Sigmoid colon (tissue), 7 donors: ENCODE measurements around the gene REC114. TPM values are rescaled to one million over a fixed set of nuclear protein-coding genes. Genes with fewer than 3 reads are reported as not detected.

ENCODE experiments used
- DNase-seq: peaks from one replicate; pipeline ENCODE4 v3.0.0-alpha.2; 2019
- H3K27ac ChIP-seq, 4 donors: fragments of 200-600 bp; sonication (generic); one replicate each; pipeline ENCODE4 v1.5.1; 2016 to 2019; ENCODE audit warnings: mild to moderate bottlenecking in 1 of 4
- H3K27me3 ChIP-seq, 3 donors: fragments of 200-600 bp; sonication (generic); one replicate each; pipeline ENCODE4 v1.5.1; 2019; ENCODE audit warnings: mild to moderate bottlenecking in 1 of 3
- H3K36me3 ChIP-seq, 4 donors: fragments of 200-600 bp; sonication (generic); one replicate each; pipeline ENCODE4 v1.5.1; 2016 to 2019
- H3K4me1 ChIP-seq, 4 donors: fragments of 200-600 bp; sonication (generic); one replicate each; pipeline ENCODE4 v1.5.1; 2017 to 2019
- H3K4me3 ChIP-seq, 4 donors: fragments of 200-600 bp; sonication (generic); one replicate each; pipeline ENCODE4 v1.5.1; 2017 to 2019; ENCODE audit warnings: mild to moderate bottlenecking in 2 of 4, moderate library complexity in 1 of 4
- H3K9me3 ChIP-seq, 4 donors: fragments of 200-600 bp in 3 of 4; sonication (generic) in 3 of 4; one replicate each; pipeline versions ENCODE4 v1.5.1 to v1.6.1; 2013 to 2019
- EP300 ChIP-seq, 4 donors: sonication (generic); formaldehyde crosslinking; IDR thresholded peaks; one replicate each; pipeline ENCODE4 v1.6.1; 2017; ENCODE audit warnings: antibody characterized with exemption in 4 of 4
- POLR2A ChIP-seq, 2 donors: fragments of 450-650 bp; IDR thresholded peaks; one replicate each; pipeline ENCODE4 v1.6.1; 2016; ENCODE audit warnings: antibody characterized with exemption in 2 of 2, mild to moderate bottlenecking in 2 of 2, moderate library complexity in 2 of 2
- POLR2AphosphoS5 ChIP-seq, 4 donors: sonication (generic); formaldehyde crosslinking; IDR thresholded peaks; one replicate each; pipeline ENCODE4 v1.6.1; 2017; ENCODE audit warnings: antibody characterized with exemption in 4 of 4
- WGBS, 2 donors: extraction: QIAGEN DNeasy Blood & Tissue Kit; methylation state at CpG; one replicate each; pipeline ENCODE4 v1.1.7; 2013; 5-methylcytosine and 5-hydroxymethylcytosine counted together
- intact Hi-C: fragments of 100-400 bp; cut with DNase I; formaldehyde crosslinking; loops from one replicate; pipeline ENCODE4 v1.15.1; 2023
- polyA plus RNA-seq, 3 donors: library from polyadenylated mRNA; stranded (reverse); fragments of 200-250 nt; gene quantifications; one replicate each; pipeline ENCODE4 v1.2.3, GENCODE V29; 2013
- total RNA-seq, 4 donors: library from RNA; depleted of rRNA; stranded (reverse); fragments of >200 nt; gene quantifications; one replicate each; pipeline ENCODE4 v1.1.0, GENCODE V29; 2016
- TF ChIP-seq, protein P1 (sequence below), 4 experiments: fragments of 450-650 bp in 3 of 4; fragments of 200-600 bp in 1 of 4; IDR thresholded peaks; one replicate each; pipeline ENCODE4 v1.5.1; 2016 to 2019; ENCODE audit warnings: antibody characterized with exemption in 4 of 4, mild to moderate bottlenecking in 3 of 4, moderate library complexity in 2 of 4
- donor health status: healthy with polysubstance abuse.
- donor health status: Bipolar disorder and iron deficiency.
- donor health status: healthy.

REC114 gene
- total and polyA plus RNA-seq, 7 donors, result not detected

- H3K36me3 ChIP-seq, result peaks cover 21 to 93% (median 39%) of the 10 kb centered on the region in 4 donors
- H3K27ac ChIP-seq, result peak overlapping the region in 1 of 4 donors; percentile 6
- DNase-seq, result no peak
- intact Hi-C loops, result no loop called here
- TF ChIP-seq, protein P1, sequence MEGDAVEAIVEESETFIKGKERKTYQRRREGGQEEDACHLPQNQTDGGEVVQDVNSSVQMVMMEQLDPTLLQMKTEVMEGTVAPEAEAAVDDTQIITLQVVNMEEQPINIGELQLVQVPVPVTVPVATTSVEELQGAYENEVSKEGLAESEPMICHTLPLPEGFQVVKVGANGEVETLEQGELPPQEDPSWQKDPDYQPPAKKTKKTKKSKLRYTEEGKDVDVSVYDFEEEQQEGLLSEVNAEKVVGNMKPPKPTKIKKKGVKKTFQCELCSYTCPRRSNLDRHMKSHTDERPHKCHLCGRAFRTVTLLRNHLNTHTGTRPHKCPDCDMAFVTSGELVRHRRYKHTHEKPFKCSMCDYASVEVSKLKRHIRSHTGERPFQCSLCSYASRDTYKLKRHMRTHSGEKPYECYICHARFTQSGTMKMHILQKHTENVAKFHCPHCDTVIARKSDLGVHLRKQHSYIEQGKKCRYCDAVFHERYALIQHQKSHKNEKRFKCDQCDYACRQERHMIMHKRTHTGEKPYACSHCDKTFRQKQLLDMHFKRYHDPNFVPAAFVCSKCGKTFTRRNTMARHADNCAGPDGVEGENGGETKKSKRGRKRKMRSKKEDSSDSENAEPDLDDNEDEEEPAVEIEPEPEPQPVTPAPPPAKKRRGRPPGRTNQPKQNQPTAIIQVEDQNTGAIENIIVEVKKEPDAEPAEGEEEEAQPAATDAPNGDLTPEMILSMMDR (IDR thresholded peaks at IDR 0.05), result no peak
- no peak for TF ChIP-seq POLR2AphosphoS5 (IDR thresholded peaks at IDR 0.05)
- TF ChIP-seq POLR2A (IDR thresholded peaks at IDR 0.05), result no peak
- no peak for TF ChIP-seq EP300 (IDR thresholded peaks at IDR 0.05)
- H3K9me3 ChIP-seq, result no peaks in the 10 kb centered on the region
- no peak overlapping the region for H3K4me3 ChIP-seq
- no peaks in the 10 kb centered on the region for H3K27me3 ChIP-seq
- 93 to 96% methylated on average over 3 of the region's 3 CpGs for WGBS, 2 donors
- H3K4me1 ChIP-seq, result peaks cover 0 to 17% (median 14%) of the 10 kb centered on the region in 4 donors
Measured at GRCh38 chr15:73583544-73583943, 140.6 kb downstream of the REC114 start.

DNA sequence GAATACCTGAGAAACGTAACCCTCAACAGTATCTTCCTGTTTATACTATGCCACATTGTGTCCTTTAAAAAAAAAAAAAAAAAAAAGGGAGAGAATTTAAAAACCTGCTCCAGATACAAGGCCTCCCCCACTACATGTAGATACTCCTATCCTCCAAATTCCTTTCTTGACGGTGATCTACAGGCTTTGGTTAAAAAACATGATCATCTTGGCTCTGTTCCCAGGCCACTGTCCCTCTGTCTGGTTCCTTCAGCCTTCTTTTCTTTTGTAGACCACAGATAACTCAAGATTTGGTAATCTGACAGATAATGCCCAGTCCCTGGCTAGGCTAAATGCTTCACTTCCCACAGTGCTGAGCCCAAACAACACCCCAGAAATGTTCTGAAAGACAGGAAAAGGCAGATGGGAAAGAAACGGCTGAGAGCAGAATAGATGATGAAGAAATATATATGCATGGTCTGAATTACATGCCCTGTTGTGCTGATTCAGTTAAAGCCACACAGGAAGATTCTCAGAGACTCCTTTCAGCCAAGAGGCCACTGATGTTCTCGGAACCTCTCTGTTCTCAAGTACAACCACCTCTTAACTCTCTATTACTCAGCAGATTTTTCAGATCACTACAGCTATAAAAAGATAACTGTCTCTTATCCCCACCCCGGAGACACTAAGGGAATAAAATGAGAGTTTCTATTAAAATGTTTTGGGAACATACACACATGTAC, 141.9 kb downstream of the REC114 start:
- peaks cover 0 to 17% (median 14%) of the 10 kb centered on the region in 4 donors for H3K4me1 ChIP-seq
- intact Hi-C loops, result no loop called here
- peak overlapping the region in 2 of 4 donors; percentile 6 to 42 for H3K27ac ChIP-seq
- DNase-seq, result no peak
- H3K4me3 ChIP-seq, result no peak overlapping the region
- TF ChIP-seq EP300 (IDR thresholded peaks at IDR 0.05) (no peak), POLR2A (IDR thresholded peaks at IDR 0.05) (no peak), POLR2AphosphoS5 (IDR thresholded peaks at IDR 0.05) (no peak)
- TF ChIP-seq, protein P1 (IDR thresholded peaks at IDR 0.05), result no peak
- H3K9me3 ChIP-seq, result no peaks in the 10 kb centered on the region
- no peaks in the 10 kb centered on the region for H3K27me3 ChIP-seq
- 68 to 75% methylated on average over 5 of the region's 5 CpGs for WGBS, 2 donors
- H3K36me3 ChIP-seq, result peaks cover 27 to 95% (median 45%) of the 10 kb centered on the region in 4 donors

DNA sequence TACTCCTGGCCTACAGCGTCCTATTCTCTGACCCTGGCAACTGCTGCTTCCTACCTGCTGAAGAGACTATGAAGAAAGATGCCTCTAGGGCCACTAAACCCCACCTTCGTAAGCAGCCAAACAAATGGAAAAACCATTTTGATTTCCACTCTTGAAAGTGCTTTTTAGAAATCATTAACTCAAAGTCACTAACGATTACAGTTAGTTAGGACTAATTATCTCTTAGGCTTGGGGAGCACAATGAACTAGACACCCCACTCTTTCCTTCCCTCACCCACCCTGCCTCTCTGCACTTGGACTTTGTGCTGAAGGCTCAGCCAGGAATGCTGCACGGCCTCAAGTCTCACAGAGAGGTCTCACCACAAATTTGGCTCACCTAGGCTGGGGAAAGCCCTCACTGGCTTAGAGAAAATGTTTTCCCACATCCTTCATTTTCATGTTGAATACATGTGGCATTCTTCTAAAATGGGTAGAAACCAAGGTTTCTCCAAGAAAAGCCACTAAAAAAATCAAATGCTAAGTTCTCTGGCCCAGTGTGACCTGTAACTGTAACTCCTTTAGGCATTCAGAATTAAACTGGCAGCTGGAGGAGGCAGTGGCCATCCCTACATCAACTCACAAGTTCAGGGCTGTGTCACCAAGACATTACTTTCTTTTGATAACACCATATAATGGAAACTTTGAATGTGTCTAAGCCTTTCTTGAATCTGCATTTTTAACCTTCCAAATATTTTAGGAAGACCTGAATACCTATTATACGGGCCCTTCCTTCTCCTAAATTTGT, 143.1 kb downstream of the REC114 start:
- peaks cover 0 to 17% (median 14%) of the 10 kb centered on the region in 4 donors for H3K4me1 ChIP-seq
- no peaks in the 10 kb centered on the region for H3K9me3 ChIP-seq
- H3K36me3 ChIP-seq, result peaks cover 27 to 99% (median 43%) of the 10 kb centered on the region in 4 donors
- peak overlapping the region in 1 of 4 donors; percentile 42 for H3K27ac ChIP-seq
- TF ChIP-seq, protein P1 (IDR thresholded peaks at IDR 0.05), result no peak
- TF ChIP-seq POLR2A (IDR thresholded peaks at IDR 0.05) (no peak), POLR2AphosphoS5 (IDR thresholded peaks at IDR 0.05) (no peak), EP300 (IDR thresholded peaks at IDR 0.05) (no peak)
- H3K27me3 ChIP-seq, result no peaks in the 10 kb centered on the region
- no peak for DNase-seq
- H3K4me3 ChIP-seq, result no peak overlapping the region
- WGBS, 2 donors, result 76 to 81% methylated on average over 5 of the region's 5 CpGs
- intact Hi-C loops, result no loop called here

DNA sequence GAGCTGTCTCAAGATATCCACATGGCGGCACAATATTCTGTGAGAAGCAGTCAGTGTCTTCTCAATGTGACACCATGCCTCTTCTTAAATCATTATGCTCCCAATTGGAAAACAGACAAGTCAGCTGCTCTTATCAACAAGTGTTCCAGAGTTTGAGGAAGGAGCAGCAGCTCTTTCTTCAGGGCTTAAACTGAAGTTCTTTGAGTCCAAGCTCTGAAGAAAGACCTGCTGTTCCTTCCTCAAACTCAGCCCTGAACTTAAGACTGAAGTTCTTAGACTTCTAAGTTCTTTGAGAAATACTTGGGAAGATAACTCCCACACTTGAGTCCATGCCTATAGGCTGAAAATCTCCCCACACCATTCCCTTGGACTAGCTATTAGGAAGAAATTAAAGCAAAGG, 146.8 kb downstream of the REC114 start:
- Histone ChIP-seq H3K36me3 (peaks cover 14 to 71% (median 29%) of the 10 kb centered on the region in 4 donors), H3K27me3 (no peaks in the 10 kb centered on the region), H3K9me3 (no peaks in the 10 kb centered on the region), H3K4me1 (peaks cover 0 to 43% (median 32%) of the 10 kb centered on the region in 4 donors), H3K4me3 (no peak overlapping the region), H3K27ac (no peak overlapping the region)
- no peak for DNase-seq
- 97 to 98% methylated on average over 1 of the region's 1 CpG for whole genome bisulfite sequencing, 2 donors
- intact Hi-C loops, result no loop called here
- TF ChIP-seq, protein P1 (IDR thresholded peaks at IDR 0.05), result no peak
- TF ChIP-seq EP300 (IDR thresholded peaks at IDR 0.05) (no peak), POLR2A (IDR thresholded peaks at IDR 0.05) (no peak), POLR2AphosphoS5 (IDR thresholded peaks at IDR 0.05) (no peak)
